Large intestine (tissue), 3 donors: Measurements from ENCODE around the gene CNIH3. TPM values are rescaled to one million over a fixed set of nuclear protein-coding genes. Genes with fewer than 3 reads are reported as not detected.

Source experiments
- DNase-seq, 2 donors: peaks; one replicate each; pipeline versions ENCODE4 v3.0.0 to v3.0.0-alpha.2; 2013
- H3K27ac ChIP-seq: one replicate; pipeline ENCODE4 v1.5.1; 2013; ENCODE audit warnings: low read length
- H3K27me3 ChIP-seq: 2 replicates; pipeline ENCODE4 v1.6.1; 2013; ENCODE audit warnings: low read length; ENCODE audit not compliant: control insufficient read depth, insufficient read depth
- H3K36me3 ChIP-seq: 2 replicates; pipeline ENCODE4 v1.6.1; 2013; ENCODE audit warnings: low read length; ENCODE audit not compliant: control insufficient read depth, insufficient read depth
- H3K4me1 ChIP-seq: one replicate; pipeline ENCODE4 v1.6.1; 2013; ENCODE audit warnings: low read length; ENCODE audit not compliant: control insufficient read depth, insufficient read depth
- H3K4me3 ChIP-seq: one replicate; pipeline ENCODE4 v1.5.1; 2013; ENCODE audit warnings: low read length
- H3K9me3 ChIP-seq: one replicate; pipeline ENCODE4 v1.6.1; 2013; ENCODE audit warnings: mild to moderate bottlenecking, low read depth, low read length, moderate library complexity; ENCODE audit not compliant: control insufficient read depth
- WGBS: methylation state at CpG from one replicate; pipeline ENCODE4 v1.1.5; 2013; ENCODE audit warnings: low lambda C conversion rate; ENCODE audit not compliant: insufficient coverage; 5-methylcytosine and 5-hydroxymethylcytosine counted together
- polyA plus RNA-seq: library from polyadenylated mRNA; unstranded; fragments of 120-200 nt; gene quantifications from one replicate; pipeline ENCODE4 v1.2.1, GENCODE V29; 2013

CNIH3 gene
- polyA plus RNA-seq, 1 donor, result 2.1 TPM

DNA sequence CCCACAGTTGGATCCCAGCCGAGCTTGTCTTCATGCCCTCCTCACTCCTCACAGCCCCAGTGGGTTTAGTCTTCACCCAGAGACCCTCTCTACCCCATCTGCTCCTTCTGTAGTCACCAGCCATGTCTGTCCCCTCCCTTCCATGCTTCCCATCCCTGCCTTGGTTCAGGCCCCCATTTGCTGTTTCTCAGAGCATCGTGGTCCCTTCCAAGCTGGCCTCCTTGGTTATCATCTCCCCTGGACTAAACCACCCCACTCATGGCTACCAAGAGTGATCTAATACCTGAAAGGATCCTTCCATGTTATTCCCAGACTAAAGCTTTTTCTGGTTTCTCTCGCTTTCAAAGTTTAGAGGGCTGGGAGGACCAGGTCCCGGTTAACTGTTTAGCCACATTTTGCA, 8.3 kb downstream of the CNIH3 start:
- no peak for DNase-seq
- Histone ChIP-seq H3K27me3 (peaks cover 15% of the 10 kb centered on the region), H3K36me3 (no peaks in the 10 kb centered on the region), H3K4me1 (peaks cover 19% of the 10 kb centered on the region), H3K4me3 (no peak overlapping the region), H3K9me3 (no peaks in the 10 kb centered on the region), H3K27ac (no peak overlapping the region)
- WGBS, result 100% methylated on average over 1 of the region's 4 CpGs

GRCh38 chr1:224626042-224626441, 9.9 kb downstream of the CNIH3 start:
- no peaks in the 10 kb centered on the region for H3K9me3 ChIP-seq
- H3K27me3 ChIP-seq, result peaks cover 6% of the 10 kb centered on the region
- peaks cover 19% of the 10 kb centered on the region for H3K4me1 ChIP-seq
- no peak overlapping the region for H3K4me3 ChIP-seq
- WGBS, result no CpG with 5 or more reads among the region's 1 CpG
- DNase-seq, result no peak
- H3K36me3 ChIP-seq, result no peaks in the 10 kb centered on the region
- no peak overlapping the region for H3K27ac ChIP-seq

DNA sequence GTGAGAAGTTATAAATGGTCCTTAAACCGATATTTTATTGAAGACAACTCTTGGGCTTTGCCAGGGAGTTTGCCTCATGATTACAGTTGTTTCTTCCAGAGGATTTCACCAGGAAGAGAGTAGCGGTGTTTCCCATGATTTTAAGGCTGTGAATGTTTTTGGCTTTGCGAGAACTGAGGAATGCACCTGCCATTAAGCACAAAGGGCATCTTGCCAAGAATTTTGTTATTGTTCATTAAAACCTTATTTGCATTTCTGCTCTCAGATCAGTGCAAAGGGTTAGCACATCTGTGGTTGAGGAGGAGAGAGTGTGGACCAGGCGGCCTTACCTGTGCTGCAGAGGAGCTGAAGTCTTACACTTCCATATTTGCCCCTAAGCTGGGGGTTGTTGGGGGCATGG, 13.8 kb downstream of the CNIH3 start:
- Histone ChIP-seq H3K4me3 (no peak overlapping the region), H3K36me3 (no peaks in the 10 kb centered on the region), H3K9me3 (no peaks in the 10 kb centered on the region), H3K27ac (no peak overlapping the region), H3K4me1 (no peaks in the 10 kb centered on the region), H3K27me3 (no peaks in the 10 kb centered on the region)
- WGBS, result 100% methylated on average over 1 of the region's 4 CpGs
- DNase-seq, result no peak

DNA sequence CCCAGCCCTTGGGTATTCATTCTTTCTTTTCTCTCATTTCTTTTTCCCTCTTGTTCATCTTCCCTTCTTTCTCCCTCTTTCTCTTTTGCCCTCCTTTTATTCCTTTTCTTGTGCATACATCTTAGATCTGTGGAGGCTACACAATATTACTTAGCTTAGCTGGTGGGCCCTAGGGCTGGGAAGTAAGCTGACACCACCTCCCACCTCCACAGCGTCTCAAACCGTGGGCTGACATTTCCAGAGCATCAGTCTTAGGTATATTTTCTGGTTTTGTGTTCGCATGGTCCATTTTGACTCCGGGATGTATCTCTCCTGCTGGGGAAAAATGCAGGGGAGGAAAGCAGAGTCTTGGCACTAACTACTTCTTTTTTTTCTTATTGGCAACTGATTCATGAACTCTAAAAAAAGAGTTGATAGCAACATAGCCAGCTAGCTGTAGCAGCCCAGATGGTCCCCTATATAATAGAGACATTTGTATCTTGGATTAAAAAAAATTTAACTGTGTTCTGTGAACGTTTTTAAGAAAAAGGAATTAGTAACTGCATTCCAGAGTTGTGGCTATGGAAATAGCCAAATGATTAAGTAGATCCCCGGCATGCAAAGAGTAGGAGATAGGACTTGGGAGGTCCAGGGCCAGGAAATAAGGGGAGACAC, 15.5 kb downstream of the CNIH3 start:
- H3K36me3 ChIP-seq, result no peaks in the 10 kb centered on the region
- H3K9me3 ChIP-seq, result no peaks in the 10 kb centered on the region
- H3K27ac ChIP-seq, result no peak overlapping the region
- WGBS, result 89% methylated on average over 3 of the region's 6 CpGs
- no peak for DNase-seq
- no peaks in the 10 kb centered on the region for H3K4me1 ChIP-seq
- H3K27me3 ChIP-seq, result no peaks in the 10 kb centered on the region
- no peak overlapping the region for H3K4me3 ChIP-seq

GRCh38 chr1:224632381-224632871, 16.3 kb downstream of the CNIH3 start:
- H3K36me3 ChIP-seq, result no peaks in the 10 kb centered on the region
- no peak overlapping the region for H3K4me3 ChIP-seq
- H3K4me1 ChIP-seq, result no peaks in the 10 kb centered on the region
- H3K27me3 ChIP-seq, result no peaks in the 10 kb centered on the region
- H3K9me3 ChIP-seq, result no peaks in the 10 kb centered on the region
- H3K27ac ChIP-seq, result no peak overlapping the region
- no peak for DNase-seq
- no CpG with 5 or more reads among the region's 5 CpGs for WGBS

GRCh38 chr1:224632921-224633321, 16.8 kb downstream of the CNIH3 start:
- no peak overlapping the region for H3K4me3 ChIP-seq
- H3K9me3 ChIP-seq, result no peaks in the 10 kb centered on the region
- no peaks in the 10 kb centered on the region for H3K27me3 ChIP-seq
- H3K4me1 ChIP-seq, result no peaks in the 10 kb centered on the region
- H3K36me3 ChIP-seq, result no peaks in the 10 kb centered on the region
- WGBS, result 49% methylated on average over 3 of the region's 8 CpGs
- no peak overlapping the region for H3K27ac ChIP-seq
- no peak for DNase-seq

DNA sequence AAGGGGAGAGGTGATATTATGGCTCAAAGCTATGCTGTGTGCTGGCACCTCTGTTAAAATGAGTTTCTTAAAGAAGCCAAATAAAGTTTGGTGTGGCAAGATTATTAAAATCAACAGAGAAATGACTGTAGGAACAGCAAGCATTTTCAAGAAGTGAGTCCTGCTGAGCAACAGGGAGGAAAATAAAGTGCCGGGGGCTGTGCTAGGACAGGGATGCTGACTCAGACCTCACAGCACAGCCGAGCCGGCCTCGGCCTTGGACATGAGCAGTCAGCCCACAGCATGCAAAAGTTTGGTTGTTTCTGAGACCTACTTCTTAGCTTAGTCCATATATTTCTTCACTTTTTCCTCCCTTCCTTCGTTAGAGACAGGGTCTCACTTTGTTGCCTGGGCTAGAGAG, 19.2 kb downstream of the CNIH3 start:
- Histone ChIP-seq H3K36me3 (no peaks in the 10 kb centered on the region), H3K4me1 (no peaks in the 10 kb centered on the region), H3K9me3 (no peaks in the 10 kb centered on the region), H3K27ac (no peak overlapping the region), H3K27me3 (no peaks in the 10 kb centered on the region), H3K4me3 (no peak overlapping the region)
- 90% methylated on average over 4 of the region's 5 CpGs for WGBS
- no peak for DNase-seq

- Histone ChIP-seq H3K4me1 (no peaks in the 10 kb centered on the region), H3K27me3 (no peaks in the 10 kb centered on the region), H3K4me3 (no peak overlapping the region), H3K27ac (no peak overlapping the region), H3K36me3 (no peaks in the 10 kb centered on the region), H3K9me3 (no peaks in the 10 kb centered on the region)
- no CpG with 5 or more reads among the region's 5 CpGs for WGBS
- DNase-seq, result no peak
These were observed 21.4 kb downstream of the CNIH3 start for GRCh38 chr1:224637515-224637914.

GRCh38 chr1:224637936-224638335, 21.8 kb downstream of the CNIH3 start:
- Histone ChIP-seq H3K27me3 (no peaks in the 10 kb centered on the region), H3K9me3 (no peaks in the 10 kb centered on the region), H3K36me3 (no peaks in the 10 kb centered on the region), H3K4me3 (no peak overlapping the region), H3K27ac (no peak overlapping the region), H3K4me1 (no peaks in the 10 kb centered on the region)
- no CpG with 5 or more reads among the region's 7 CpGs for WGBS
- no peak for DNase-seq

GRCh38 chr1:224639426-224639975, 23.4 kb downstream of the CNIH3 start:
- Histone ChIP-seq H3K4me3 (no peak overlapping the region), H3K27me3 (no peaks in the 10 kb centered on the region), H3K27ac (no peak overlapping the region), H3K36me3 (no peaks in the 10 kb centered on the region), H3K9me3 (no peaks in the 10 kb centered on the region), H3K4me1 (no peaks in the 10 kb centered on the region)
- DNase-seq, result no peak
- 44% methylated on average over 1 of the region's 5 CpGs for WGBS

DNA sequence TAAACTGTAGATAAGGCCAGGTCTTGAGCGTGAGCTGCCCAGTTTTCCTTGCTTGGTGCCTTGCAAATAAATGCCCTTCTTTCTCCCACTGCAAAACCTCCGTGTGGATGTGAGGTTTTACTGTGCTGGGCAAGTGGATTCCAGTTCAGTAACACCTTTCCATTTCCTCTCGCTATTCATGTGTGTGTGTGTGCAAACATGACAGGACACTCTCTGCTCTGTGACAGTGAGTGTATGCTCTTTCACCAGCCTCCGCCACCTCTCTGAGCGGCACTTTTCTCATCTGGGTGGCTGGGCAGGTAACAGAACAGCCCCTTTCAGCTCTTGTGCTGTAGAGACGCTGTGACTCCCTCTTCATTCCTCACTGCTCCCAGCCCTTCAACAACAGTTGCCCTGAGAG, 23.9 kb downstream of the CNIH3 start:
- H3K9me3 ChIP-seq, result no peaks in the 10 kb centered on the region
- no peak for DNase-seq
- H3K27ac ChIP-seq, result no peak overlapping the region
- no peaks in the 10 kb centered on the region for H3K36me3 ChIP-seq
- H3K27me3 ChIP-seq, result no peaks in the 10 kb centered on the region
- no peak overlapping the region for H3K4me3 ChIP-seq
- no CpG with 5 or more reads among the region's 6 CpGs for WGBS
- H3K4me1 ChIP-seq, result peaks cover 2% of the 10 kb centered on the region
